Measurements from ENCODE around the gene BASP1. TPM values are rescaled to one million over a fixed set of nuclear protein-coding genes. Genes with fewer than 3 reads are reported as not detected.
A peak's percentile ranks its signal among the peaks of the same experiment; 100 is the strongest.
"Not testable (repeated sequence)": the region's sequence is repeated elsewhere in the genome, so short reads cannot be mapped to it uniquely, and the experiment has no call there.

The BASP1 gene
- polyA plus RNA-seq, 3 donors from 2014 or later: 1.6 to 7.2 (median 5.3) TPM

GRCh38 chr5:17185773-17186172 lies 31.7 kb upstream of the BASP1 start:
- H3K9me3 Mint-ChIP-seq: peaks cover 0 to 3% (median under 1%) of the 10 kb centered on the region in 6 donors
- no peaks in the 10 kb centered on the region for H3K36me3 Mint-ChIP-seq
- no peak for DNase-seq
- H3K27me3 Mint-ChIP-seq (ENCODE audit: low read depth in 3 of 3): peaks cover 2 to 3% (median 2%) of the 10 kb centered on the region in 3 donors
- no peak overlapping the region for H3K4me3 Mint-ChIP-seq
- no peaks in the 10 kb centered on the region for H3K4me1 Mint-ChIP-seq
- no peak overlapping the region for H3K27ac Mint-ChIP-seq

GRCh38 chr5:17186256-17186655 lies 31.2 kb upstream of the BASP1 start:
- Mint-ChIP-seq H3K27me3 (ENCODE audit: low read depth in 3 of 3) (peaks cover 2 to 3% (median 2%) of the 10 kb centered on the region in 3 donors), H3K27ac (no peak overlapping the region), H3K4me1 (no peaks in the 10 kb centered on the region), H3K9me3 (peaks cover 0 to 5% (median 1%) of the 10 kb centered on the region in 6 donors), H3K36me3 (no peaks in the 10 kb centered on the region), H3K4me3 (no peak overlapping the region)
- DNase-seq: no peak

GRCh38 chr5:17187011-17187785 lies 30.2 kb upstream of the BASP1 start:
- peaks cover 2 to 3% (median 2%) of the 10 kb centered on the region in 3 donors for H3K27me3 Mint-ChIP-seq (ENCODE audit: low read depth in 3 of 3)
- H3K27ac Mint-ChIP-seq: no peak overlapping the region
- peaks cover 0 to 5% (median 1%) of the 10 kb centered on the region in 6 donors for H3K9me3 Mint-ChIP-seq
- DNase-seq: no peak
- H3K36me3 Mint-ChIP-seq: no peaks in the 10 kb centered on the region
- H3K4me3 Mint-ChIP-seq: no peak overlapping the region
- H3K4me1 Mint-ChIP-seq: no peaks in the 10 kb centered on the region

- no peaks in the 10 kb centered on the region for H3K4me1 Mint-ChIP-seq
- no peak overlapping the region for H3K27ac Mint-ChIP-seq
- H3K9me3 Mint-ChIP-seq: peaks cover 0 to 5% (median 1%) of the 10 kb centered on the region in 6 donors
- DNase-seq: no peak
- H3K27me3 Mint-ChIP-seq (ENCODE audit: low read depth in 3 of 3): peaks cover 2 to 3% (median 2%) of the 10 kb centered on the region in 3 donors
- H3K4me3 Mint-ChIP-seq: no peak overlapping the region
- H3K36me3 Mint-ChIP-seq: no peaks in the 10 kb centered on the region
These were observed 29.7 kb upstream of the BASP1 start for GRCh38 chr5:17187786-17188170.

- no peak overlapping the region for H3K27ac Mint-ChIP-seq
- no peaks in the 10 kb centered on the region for H3K36me3 Mint-ChIP-seq
These were observed 27.9 kb upstream of the BASP1 start for GRCh38 chr5:17189381-17190036.

GRCh38 chr5:17190242-17190778 lies 27.1 kb upstream of the BASP1 start:
- Mint-ChIP-seq H3K27ac (no peak overlapping the region), H3K4me1 (no peaks in the 10 kb centered on the region), H3K4me3 (no peak overlapping the region), H3K9me3 (peaks cover 0 to 8% (median 4%) of the 10 kb centered on the region in 6 donors), H3K36me3 (no peaks in the 10 kb centered on the region), H3K27me3 (ENCODE audit: low read depth in 3 of 3) (peaks cover 2 to 3% (median 2%) of the 10 kb centered on the region in 3 donors)
- no peak for DNase-seq

More at GRCh38 chr5:17189381-17190036, 27.9 kb upstream of the BASP1 start:
- no peak overlapping the region for H3K4me3 Mint-ChIP-seq
- H3K27me3 Mint-ChIP-seq (ENCODE audit: low read depth in 3 of 3): peaks cover 2 to 3% (median 2%) of the 10 kb centered on the region in 3 donors
- no peaks in the 10 kb centered on the region for H3K4me1 Mint-ChIP-seq
- peak in 2 of 3 donors; percentile 5 to 12 for DNase-seq
- H3K9me3 Mint-ChIP-seq: peaks cover 0 to 5% (median 4%) of the 10 kb centered on the region in 6 donors

GRCh38 chr5:17190799-17191391 lies 26.5 kb upstream of the BASP1 start:
- Mint-ChIP-seq H3K27me3 (ENCODE audit: low read depth in 3 of 3) (peaks cover 2 to 3% (median 2%) of the 10 kb centered on the region in 3 donors), H3K9me3 (peaks cover 0 to 8% (median 4%) of the 10 kb centered on the region in 6 donors), H3K4me3 (no peak overlapping the region), H3K4me1 (no peaks in the 10 kb centered on the region), H3K27ac (no peak overlapping the region), H3K36me3 (no peaks in the 10 kb centered on the region)
- DNase-seq: no peak

GRCh38 chr5:17191574-17191973 lies 25.9 kb upstream of the BASP1 start:
- not testable (repeated sequence) for H3K4me1 Mint-ChIP-seq; H3K27ac Mint-ChIP-seq; H3K4me3 Mint-ChIP-seq; H3K27me3 Mint-ChIP-seq (ENCODE audit: low read depth in 3 of 3); H3K36me3 Mint-ChIP-seq; H3K9me3 Mint-ChIP-seq; DNase-seq

GRCh38 chr5:17192191-17192590 lies 25.2 kb upstream of the BASP1 start:
- no peak overlapping the region for H3K4me3 Mint-ChIP-seq
- H3K36me3 Mint-ChIP-seq: no peaks in the 10 kb centered on the region
- H3K27me3 Mint-ChIP-seq (ENCODE audit: low read depth in 3 of 3): peaks cover 2 to 3% (median 2%) of the 10 kb centered on the region in 3 donors
- DNase-seq: no peak
- no peaks in the 10 kb centered on the region for H3K4me1 Mint-ChIP-seq
- H3K27ac Mint-ChIP-seq: no peak overlapping the region
- H3K9me3 Mint-ChIP-seq: peaks cover 0 to 8% (median 5%) of the 10 kb centered on the region in 6 donors

- H3K4me3 Mint-ChIP-seq: no peak overlapping the region
- no peaks in the 10 kb centered on the region for H3K36me3 Mint-ChIP-seq
- no peaks in the 10 kb centered on the region for H3K4me1 Mint-ChIP-seq
- H3K27ac Mint-ChIP-seq: no peak overlapping the region
- no peak for DNase-seq
- peaks cover 0 to 10% (median 6%) of the 10 kb centered on the region in 6 donors for H3K9me3 Mint-ChIP-seq
- peaks cover 0 to 5% (median 0%) of the 10 kb centered on the region in 3 donors for H3K27me3 Mint-ChIP-seq (ENCODE audit: low read depth in 3 of 3)
These were observed 21.4 kb upstream of the BASP1 start for GRCh38 chr5:17196024-17196423.

- Mint-ChIP-seq H3K27me3 (ENCODE audit: low read depth in 3 of 3) (peaks cover 0 to 5% (median 0%) of the 10 kb centered on the region in 3 donors), H3K4me1 (no peaks in the 10 kb centered on the region), H3K27ac (no peak overlapping the region), H3K36me3 (no peaks in the 10 kb centered on the region), H3K9me3 (peaks cover 0 to 10% (median 6%) of the 10 kb centered on the region in 6 donors), H3K4me3 (no peak overlapping the region)
- DNase-seq: no peak
These were observed 20.7 kb upstream of the BASP1 start for GRCh38 chr5:17196697-17197096.

- no peak overlapping the region for H3K27ac Mint-ChIP-seq
- H3K9me3 Mint-ChIP-seq: peaks cover 0 to 6% (median under 1%) of the 10 kb centered on the region in 6 donors
- H3K4me3 Mint-ChIP-seq: no peak overlapping the region
These were observed 13.9 kb upstream of the BASP1 start for GRCh38 chr5:17203329-17204132.

GRCh38 chr5:17204133-17204489 lies 13.3 kb upstream of the BASP1 start:
- Mint-ChIP-seq H3K9me3 (peaks cover 0 to 10% (median 0%) of the 10 kb centered on the region in 6 donors), H3K27me3 (ENCODE audit: low read depth in 3 of 3) (peaks cover 0 to 2% (median 1%) of the 10 kb centered on the region in 3 donors), H3K4me1 (no peaks in the 10 kb centered on the region), H3K4me3 (no peak overlapping the region), H3K36me3 (no peaks in the 10 kb centered on the region), H3K27ac (no peak overlapping the region)
- DNase-seq: no peak

More at GRCh38 chr5:17203329-17204132, 13.9 kb upstream of the BASP1 start:
- H3K27me3 Mint-ChIP-seq (ENCODE audit: low read depth in 3 of 3): peaks cover 1 to 3% (median 2%) of the 10 kb centered on the region in 3 donors
- DNase-seq: no peak
- H3K36me3 Mint-ChIP-seq: no peaks in the 10 kb centered on the region
- H3K4me1 Mint-ChIP-seq: no peaks in the 10 kb centered on the region
